Neural progenitor cell (in vitro differentiated cells): ENCODE results near the gene KRT78. TPM values are rescaled to one million over a fixed set of nuclear protein-coding genes. Genes with fewer than 3 reads are reported as not detected.

Source experiments
- DNase-seq: peaks from one replicate; pipeline ENCODE4 v3.0.0-alpha.2; 2016; ENCODE audit warnings: low spot score
- H2AFZ ChIP-seq: fragments of 200-600 bp; sonication (generic); replicated peaks from 2 replicates; pipeline ENCODE4 v1.6.1; 2016; ENCODE audit warnings: antibody characterized with exemption
- H3F3A ChIP-seq: fragments of 200-600 bp; sonication (generic); 2 replicates; pipeline ENCODE4 v1.6.1; 2016; ENCODE audit warnings: antibody characterized with exemption, low read depth
- H3K27ac ChIP-seq: fragments of 200-600 bp; sonication (generic); 2 replicates; pipeline ENCODE4 v1.5.1; 2016; ENCODE audit warnings: mild to moderate bottlenecking
- H3K27me3 ChIP-seq: fragments of 200-600 bp; sonication (generic); 2 replicates; pipeline ENCODE4 v1.6.1; 2016; ENCODE audit warnings: mild to moderate bottlenecking, moderate library complexity
- H3K36me3 ChIP-seq: fragments of 200-600 bp; sonication (generic); 2 replicates; pipeline ENCODE4 v1.5.1; 2016
- H3K4me1 ChIP-seq: fragments of 200-600 bp; sonication (generic); 2 replicates; pipeline ENCODE4 v1.6.1; 2016; ENCODE audit warnings: mixed run types
- H3K4me2 ChIP-seq: fragments of 200-600 bp; sonication (generic); 2 replicates; pipeline ENCODE4 v1.6.1; 2016
- H3K4me3 ChIP-seq: fragments of 200-600 bp; sonication (generic); 2 replicates; pipeline ENCODE4 v1.5.1; 2016
- H3K79me2 ChIP-seq: fragments of 200-600 bp; sonication (generic); 2 replicates; pipeline ENCODE4 v1.6.1; 2016; ENCODE audit warnings: low read depth
- H3K9ac ChIP-seq: fragments of 200-600 bp; sonication (generic); 2 replicates; pipeline ENCODE4 v1.6.1; 2016
- H3K9me3 ChIP-seq: fragments of 200-600 bp; sonication (generic); 2 replicates; pipeline ENCODE4 v1.5.1; 2016; ENCODE audit warnings: low read depth
- H4K20me1 ChIP-seq: fragments of 200-600 bp; sonication (generic); 2 replicates; pipeline ENCODE4 v1.6.1; 2016; ENCODE audit warnings: low read depth
- H3K27ac Mint-ChIP-seq: 3 replicates; pipeline ENCODE4 v1.8.0; 2021; ENCODE audit warnings: mixed read lengths
- H3K27me3 Mint-ChIP-seq: 2 replicates; pipeline ENCODE4 v1.8.0; 2022; ENCODE audit warnings: low read depth, mild to moderate bottlenecking, inconsistent platforms, moderate library complexity, mixed read lengths; ENCODE audit not compliant: insufficient read depth
- H3K36me3 Mint-ChIP-seq: 3 replicates; pipeline ENCODE4 v1.8.0; 2021; ENCODE audit warnings: mixed read lengths
- H3K4me1 Mint-ChIP-seq: 3 replicates; pipeline ENCODE4 v1.8.0; 2021; ENCODE audit warnings: mixed read lengths
- H3K4me3 Mint-ChIP-seq: 3 replicates; pipeline ENCODE4 v1.8.0; 2021; ENCODE audit warnings: mild to moderate bottlenecking, moderate library complexity, mixed read lengths
- H3K9me3 Mint-ChIP-seq: 3 replicates; pipeline ENCODE4 v1.8.0; 2020; ENCODE audit warnings: mixed read lengths
- EZH2 ChIP-seq: fragments of 200-600 bp; sonication (generic); IDR thresholded peaks from 2 replicates; pipeline ENCODE4 v1.6.1; 2017; ENCODE audit warnings: antibody characterized with exemption, mild to moderate bottlenecking, moderate library complexity
- EZH2phosphoT487 ChIP-seq: fragments of 200-600 bp; sonication (generic); IDR thresholded peaks from 2 replicates; pipeline ENCODE4 v1.6.1; 2017; ENCODE audit warnings: antibody characterized with exemption
- total RNA-seq: library from RNA; depleted of rRNA; stranded (reverse); fragments of >200 nt; gene quantifications from 2 replicates; pipeline ENCODE4 v1.2.3, GENCODE V29; 2015; ENCODE audit warnings: low replicate concordance
- TF ChIP-seq, protein P1 (sequence below): fragments of 200-600 bp; sonication (generic); IDR thresholded peaks from 2 replicates; pipeline ENCODE4 v1.5.1; 2017; ENCODE audit warnings: antibody characterized with exemption, mild to moderate bottlenecking

Gene KRT78
- total RNA-seq, 1 donor from 2014 or later, result not detected

DNA sequence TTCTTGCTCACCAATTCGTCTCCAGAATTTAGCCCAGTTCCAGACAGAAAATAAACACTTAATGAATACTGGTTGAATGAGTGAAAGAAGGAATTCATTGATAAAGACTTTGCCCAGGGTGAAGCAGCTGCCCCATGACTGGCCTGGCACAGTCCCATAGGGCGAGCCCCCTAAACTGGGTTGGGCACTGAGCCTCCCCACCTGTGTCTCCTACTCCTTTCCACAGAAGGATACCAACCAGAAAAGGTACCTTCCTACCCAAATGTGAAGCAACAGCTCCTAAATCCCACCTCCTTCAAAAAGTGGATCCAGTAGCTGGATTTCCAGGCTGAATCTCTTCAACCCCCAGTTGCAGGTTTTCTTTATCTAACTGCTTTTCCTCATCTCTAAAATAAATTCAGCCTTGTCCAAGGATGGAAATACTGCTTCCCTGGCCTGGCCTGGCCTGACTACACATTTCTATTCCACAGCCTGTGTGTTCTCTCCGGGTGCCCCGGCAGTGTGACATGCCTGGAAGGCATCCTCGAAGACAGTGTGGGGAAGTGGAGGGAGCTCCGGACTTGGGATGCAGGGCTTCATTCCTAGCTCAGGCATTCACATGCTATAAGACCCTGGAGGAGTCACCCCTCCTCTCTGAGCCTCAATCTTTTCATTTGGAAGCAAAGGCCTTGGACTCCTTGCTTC lies 60.5 kb downstream of the KRT78 start:
- no peaks in the 10 kb centered on the region for H3K36me3 ChIP-seq
- no peaks in the 10 kb centered on the region for H3K9me3 ChIP-seq
- H3K9ac ChIP-seq, result no peak overlapping the region
- no peak overlapping the region for H3K4me3 ChIP-seq
- no peak overlapping the region for H3K4me2 ChIP-seq
- no peaks in the 10 kb centered on the region for H3K79me2 ChIP-seq
- DNase-seq, result no peak
- no peak overlapping the region for H2AFZ ChIP-seq
- no peaks in the 10 kb centered on the region for H3K36me3 Mint-ChIP-seq
- H3K4me1 Mint-ChIP-seq, result no peaks in the 10 kb centered on the region
- no peaks in the 10 kb centered on the region for H3K9me3 Mint-ChIP-seq
- no peak overlapping the region for H3K27ac ChIP-seq
- no peak overlapping the region for H3K4me3 Mint-ChIP-seq
- H3F3A ChIP-seq, result no peaks in the 10 kb centered on the region
- TF ChIP-seq, protein P1, sequence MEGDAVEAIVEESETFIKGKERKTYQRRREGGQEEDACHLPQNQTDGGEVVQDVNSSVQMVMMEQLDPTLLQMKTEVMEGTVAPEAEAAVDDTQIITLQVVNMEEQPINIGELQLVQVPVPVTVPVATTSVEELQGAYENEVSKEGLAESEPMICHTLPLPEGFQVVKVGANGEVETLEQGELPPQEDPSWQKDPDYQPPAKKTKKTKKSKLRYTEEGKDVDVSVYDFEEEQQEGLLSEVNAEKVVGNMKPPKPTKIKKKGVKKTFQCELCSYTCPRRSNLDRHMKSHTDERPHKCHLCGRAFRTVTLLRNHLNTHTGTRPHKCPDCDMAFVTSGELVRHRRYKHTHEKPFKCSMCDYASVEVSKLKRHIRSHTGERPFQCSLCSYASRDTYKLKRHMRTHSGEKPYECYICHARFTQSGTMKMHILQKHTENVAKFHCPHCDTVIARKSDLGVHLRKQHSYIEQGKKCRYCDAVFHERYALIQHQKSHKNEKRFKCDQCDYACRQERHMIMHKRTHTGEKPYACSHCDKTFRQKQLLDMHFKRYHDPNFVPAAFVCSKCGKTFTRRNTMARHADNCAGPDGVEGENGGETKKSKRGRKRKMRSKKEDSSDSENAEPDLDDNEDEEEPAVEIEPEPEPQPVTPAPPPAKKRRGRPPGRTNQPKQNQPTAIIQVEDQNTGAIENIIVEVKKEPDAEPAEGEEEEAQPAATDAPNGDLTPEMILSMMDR, result no peak
- TF ChIP-seq EZH2phosphoT487 (no peak), EZH2 (no peak)
- no peaks in the 10 kb centered on the region for H3K4me1 ChIP-seq
- no peaks in the 10 kb centered on the region for H4K20me1 ChIP-seq
- H3K27me3 Mint-ChIP-seq, result peaks cover 9% of the 10 kb centered on the region
- no peak overlapping the region for H3K27ac Mint-ChIP-seq
- H3K27me3 ChIP-seq, result no peaks in the 10 kb centered on the region

Other genes with a start within 250 kb of the KRT78 start
- gene KRT72, start 247.5 kb downstream of the KRT78 start, total RNA-seq, result not detected in 2 replicates
- gene KRT73, start 230.4 kb downstream of the KRT78 start, total RNA-seq, result not detected in 2 replicates
- gene KRT2, start 196.8 kb downstream of the KRT78 start, total RNA-seq, result not detected in 2 replicates
- gene KRT1, start 168.6 kb downstream of the KRT78 start, total RNA-seq, result not detected in 2 replicates
- gene KRT77, start 145.5 kb downstream of the KRT78 start, total RNA-seq, result 0.47 TPM in 1 of 2 replicates, not detected in the other
- gene KRT76, start 71.6 kb downstream of the KRT78 start, total RNA-seq, result not detected in 2 replicates
- gene KRT3, start 52.9 kb downstream of the KRT78 start, total RNA-seq, result not detected in 2 replicates
- gene KRT4, start 34.9 kb downstream of the KRT78 start, total RNA-seq, result not detected in 2 replicates
- gene KRT79, start 14.7 kb downstream of the KRT78 start, total RNA-seq, result not detected in 2 replicates
- 168 and 184 TPM in 2 replicates for gene KRT8, start 56.1 kb upstream of the KRT78 start, total RNA-seq
- gene KRT18, start 100.1 kb upstream of the KRT78 start, total RNA-seq, result 69.3 and 100 TPM in 2 replicates
- gene EIF4B, start 157.5 kb upstream of the KRT78 start, total RNA-seq, result 774 and 833 TPM in 2 replicates
- gene TNS2, start 201.1 kb upstream of the KRT78 start, total RNA-seq, result 0.24 and 0.28 TPM in 2 replicates
- 5.4 and 6.7 TPM in 2 replicates for gene SPRYD3, start 230.4 kb upstream of the KRT78 start, total RNA-seq
- gene IGFBP6, start 248.7 kb upstream of the KRT78 start, total RNA-seq, result 2.5 and 2.6 TPM in 2 replicates